Neural progenitor cell (in vitro differentiated cells): ENCODE measurements around the gene TRIM2. TPM values are rescaled to one million over a fixed set of nuclear protein-coding genes. Genes with fewer than 3 reads are reported as not detected.

ENCODE experiments used
- DNase-seq: peaks from one replicate; pipeline ENCODE4 v3.0.0-alpha.2; 2016; ENCODE audit warnings: low spot score
- H2AFZ ChIP-seq: fragments of 200-600 bp; sonication (generic); replicated peaks from 2 replicates; pipeline ENCODE4 v1.6.1; 2016; ENCODE audit warnings: antibody characterized with exemption
- H3F3A ChIP-seq: fragments of 200-600 bp; sonication (generic); 2 replicates; pipeline ENCODE4 v1.6.1; 2016; ENCODE audit warnings: antibody characterized with exemption, low read depth
- H3K27ac ChIP-seq: fragments of 200-600 bp; sonication (generic); 2 replicates; pipeline ENCODE4 v1.5.1; 2016; ENCODE audit warnings: mild to moderate bottlenecking
- H3K27me3 ChIP-seq: fragments of 200-600 bp; sonication (generic); 2 replicates; pipeline ENCODE4 v1.6.1; 2016; ENCODE audit warnings: mild to moderate bottlenecking, moderate library complexity
- H3K36me3 ChIP-seq: fragments of 200-600 bp; sonication (generic); 2 replicates; pipeline ENCODE4 v1.5.1; 2016
- H3K4me1 ChIP-seq: fragments of 200-600 bp; sonication (generic); 2 replicates; pipeline ENCODE4 v1.6.1; 2016; ENCODE audit warnings: mixed run types
- H3K4me2 ChIP-seq: fragments of 200-600 bp; sonication (generic); 2 replicates; pipeline ENCODE4 v1.6.1; 2016
- H3K4me3 ChIP-seq: fragments of 200-600 bp; sonication (generic); 2 replicates; pipeline ENCODE4 v1.5.1; 2016
- H3K79me2 ChIP-seq: fragments of 200-600 bp; sonication (generic); 2 replicates; pipeline ENCODE4 v1.6.1; 2016; ENCODE audit warnings: low read depth
- H3K9ac ChIP-seq: fragments of 200-600 bp; sonication (generic); 2 replicates; pipeline ENCODE4 v1.6.1; 2016
- H3K9me3 ChIP-seq: fragments of 200-600 bp; sonication (generic); 2 replicates; pipeline ENCODE4 v1.5.1; 2016; ENCODE audit warnings: low read depth
- H4K20me1 ChIP-seq: fragments of 200-600 bp; sonication (generic); 2 replicates; pipeline ENCODE4 v1.6.1; 2016; ENCODE audit warnings: low read depth
- H3K27ac Mint-ChIP-seq: 3 replicates; pipeline ENCODE4 v1.8.0; 2021; ENCODE audit warnings: mixed read lengths
- H3K27me3 Mint-ChIP-seq: 2 replicates; pipeline ENCODE4 v1.8.0; 2022; ENCODE audit warnings: low read depth, mild to moderate bottlenecking, inconsistent platforms, moderate library complexity, mixed read lengths; ENCODE audit not compliant: insufficient read depth
- H3K36me3 Mint-ChIP-seq: 3 replicates; pipeline ENCODE4 v1.8.0; 2021; ENCODE audit warnings: mixed read lengths
- H3K4me1 Mint-ChIP-seq: 3 replicates; pipeline ENCODE4 v1.8.0; 2021; ENCODE audit warnings: mixed read lengths
- H3K4me3 Mint-ChIP-seq: 3 replicates; pipeline ENCODE4 v1.8.0; 2021; ENCODE audit warnings: mild to moderate bottlenecking, moderate library complexity, mixed read lengths
- H3K9me3 Mint-ChIP-seq: 3 replicates; pipeline ENCODE4 v1.8.0; 2020; ENCODE audit warnings: mixed read lengths
- EZH2 ChIP-seq: fragments of 200-600 bp; sonication (generic); IDR thresholded peaks from 2 replicates; pipeline ENCODE4 v1.6.1; 2017; ENCODE audit warnings: antibody characterized with exemption, mild to moderate bottlenecking, moderate library complexity
- EZH2phosphoT487 ChIP-seq: fragments of 200-600 bp; sonication (generic); IDR thresholded peaks from 2 replicates; pipeline ENCODE4 v1.6.1; 2017; ENCODE audit warnings: antibody characterized with exemption
- total RNA-seq: library from RNA; depleted of rRNA; stranded (reverse); fragments of >200 nt; gene quantifications from 2 replicates; pipeline ENCODE4 v1.2.3, GENCODE V29; 2015; ENCODE audit warnings: low replicate concordance
- TF ChIP-seq, protein P1 (sequence below): fragments of 200-600 bp; sonication (generic); IDR thresholded peaks from 2 replicates; pipeline ENCODE4 v1.5.1; 2017; ENCODE audit warnings: antibody characterized with exemption, mild to moderate bottlenecking

The TRIM2 gene
- total RNA-seq, 1 donor from 2014 or later: 87.6 TPM

DNA sequence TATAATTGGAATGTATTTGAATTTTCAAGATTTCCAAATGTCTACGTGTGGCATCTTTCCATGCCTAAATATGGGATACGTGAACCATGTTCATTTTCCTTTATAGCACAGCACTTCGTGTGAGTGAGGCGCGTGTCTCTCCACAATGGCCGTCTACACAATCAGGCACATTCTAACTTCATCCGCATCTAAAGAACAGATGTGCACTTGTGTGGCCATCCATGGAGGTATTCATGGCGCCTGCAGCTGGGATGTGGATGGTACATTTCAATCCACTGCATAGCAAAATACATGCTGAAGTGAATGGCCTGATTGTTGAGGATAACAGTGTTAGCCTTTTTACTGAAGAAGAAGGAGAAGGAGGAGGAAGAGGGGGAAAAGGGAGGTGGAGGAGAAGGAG is 34.5 kb upstream of the TRIM2 start:
- Histone ChIP-seq H3K9ac (no peak overlapping the region), H4K20me1 (no peaks in the 10 kb centered on the region), H3K27me3 (no peaks in the 10 kb centered on the region), H3K9me3 (no peaks in the 10 kb centered on the region), H2AFZ (no peak overlapping the region), H3K79me2 (no peaks in the 10 kb centered on the region), H3K4me3 (no peak overlapping the region), H3K36me3 (no peaks in the 10 kb centered on the region), H3K4me1 (peaks cover 11% of the 10 kb centered on the region), H3F3A (no peaks in the 10 kb centered on the region), H3K27ac (no peak overlapping the region), H3K4me2 (no peak overlapping the region)
- no peak overlapping the region for H3K27ac Mint-ChIP-seq
- TF ChIP-seq EZH2: no peak
- TF ChIP-seq EZH2phosphoT487: no peak
- TF ChIP-seq, protein P1, sequence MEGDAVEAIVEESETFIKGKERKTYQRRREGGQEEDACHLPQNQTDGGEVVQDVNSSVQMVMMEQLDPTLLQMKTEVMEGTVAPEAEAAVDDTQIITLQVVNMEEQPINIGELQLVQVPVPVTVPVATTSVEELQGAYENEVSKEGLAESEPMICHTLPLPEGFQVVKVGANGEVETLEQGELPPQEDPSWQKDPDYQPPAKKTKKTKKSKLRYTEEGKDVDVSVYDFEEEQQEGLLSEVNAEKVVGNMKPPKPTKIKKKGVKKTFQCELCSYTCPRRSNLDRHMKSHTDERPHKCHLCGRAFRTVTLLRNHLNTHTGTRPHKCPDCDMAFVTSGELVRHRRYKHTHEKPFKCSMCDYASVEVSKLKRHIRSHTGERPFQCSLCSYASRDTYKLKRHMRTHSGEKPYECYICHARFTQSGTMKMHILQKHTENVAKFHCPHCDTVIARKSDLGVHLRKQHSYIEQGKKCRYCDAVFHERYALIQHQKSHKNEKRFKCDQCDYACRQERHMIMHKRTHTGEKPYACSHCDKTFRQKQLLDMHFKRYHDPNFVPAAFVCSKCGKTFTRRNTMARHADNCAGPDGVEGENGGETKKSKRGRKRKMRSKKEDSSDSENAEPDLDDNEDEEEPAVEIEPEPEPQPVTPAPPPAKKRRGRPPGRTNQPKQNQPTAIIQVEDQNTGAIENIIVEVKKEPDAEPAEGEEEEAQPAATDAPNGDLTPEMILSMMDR: no peak
- H3K36me3 Mint-ChIP-seq: peaks cover 4% of the 10 kb centered on the region
- H3K27me3 Mint-ChIP-seq: no peaks in the 10 kb centered on the region
- no peak for DNase-seq
- peaks cover 6% of the 10 kb centered on the region for H3K9me3 Mint-ChIP-seq
- no peak overlapping the region for H3K4me3 Mint-ChIP-seq
- peaks cover 29% of the 10 kb centered on the region for H3K4me1 Mint-ChIP-seq

DNA sequence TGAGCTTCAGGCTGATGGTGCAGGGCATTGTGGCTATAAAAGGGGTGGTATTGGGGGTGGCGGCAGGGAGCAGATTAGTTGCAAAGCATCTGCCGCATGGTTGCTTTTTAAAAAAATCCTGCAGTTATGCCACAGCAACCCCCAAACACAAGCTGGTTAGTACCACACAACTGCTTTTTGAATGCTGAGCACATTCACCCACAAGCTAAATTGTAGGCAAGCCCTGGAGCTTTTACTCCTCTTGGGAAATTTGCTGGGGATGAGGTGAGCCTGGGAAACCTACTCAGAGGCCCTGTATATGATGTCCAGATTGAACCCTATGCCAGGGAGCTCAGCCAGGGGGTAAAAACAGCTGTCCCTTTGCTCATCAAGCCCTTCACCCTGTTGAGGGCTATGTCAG is 33.8 kb upstream of the TRIM2 start:
- Histone ChIP-seq H2AFZ (no peak overlapping the region), H3K4me3 (no peak overlapping the region), H3F3A (no peaks in the 10 kb centered on the region), H3K4me2 (peak overlapping the region; percentile 5), H4K20me1 (no peaks in the 10 kb centered on the region), H3K36me3 (no peaks in the 10 kb centered on the region), H3K79me2 (no peaks in the 10 kb centered on the region), H3K4me1 (peaks cover 11% of the 10 kb centered on the region), H3K27ac (no peak overlapping the region), H3K27me3 (no peaks in the 10 kb centered on the region), H3K9ac (no peak overlapping the region), H3K9me3 (no peaks in the 10 kb centered on the region)
- peaks cover 3% of the 10 kb centered on the region for H3K9me3 Mint-ChIP-seq
- no peak for TF ChIP-seq EZH2phosphoT487
- TF ChIP-seq, protein P1: no peak
- TF ChIP-seq EZH2: no peak
- H3K4me3 Mint-ChIP-seq: no peak overlapping the region
- H3K27ac Mint-ChIP-seq: no peak overlapping the region
- peaks cover 2% of the 10 kb centered on the region for H3K36me3 Mint-ChIP-seq
- peak; percentile 36 for DNase-seq
- no peaks in the 10 kb centered on the region for H3K27me3 Mint-ChIP-seq
- peaks cover 29% of the 10 kb centered on the region for H3K4me1 Mint-ChIP-seq

DNA sequence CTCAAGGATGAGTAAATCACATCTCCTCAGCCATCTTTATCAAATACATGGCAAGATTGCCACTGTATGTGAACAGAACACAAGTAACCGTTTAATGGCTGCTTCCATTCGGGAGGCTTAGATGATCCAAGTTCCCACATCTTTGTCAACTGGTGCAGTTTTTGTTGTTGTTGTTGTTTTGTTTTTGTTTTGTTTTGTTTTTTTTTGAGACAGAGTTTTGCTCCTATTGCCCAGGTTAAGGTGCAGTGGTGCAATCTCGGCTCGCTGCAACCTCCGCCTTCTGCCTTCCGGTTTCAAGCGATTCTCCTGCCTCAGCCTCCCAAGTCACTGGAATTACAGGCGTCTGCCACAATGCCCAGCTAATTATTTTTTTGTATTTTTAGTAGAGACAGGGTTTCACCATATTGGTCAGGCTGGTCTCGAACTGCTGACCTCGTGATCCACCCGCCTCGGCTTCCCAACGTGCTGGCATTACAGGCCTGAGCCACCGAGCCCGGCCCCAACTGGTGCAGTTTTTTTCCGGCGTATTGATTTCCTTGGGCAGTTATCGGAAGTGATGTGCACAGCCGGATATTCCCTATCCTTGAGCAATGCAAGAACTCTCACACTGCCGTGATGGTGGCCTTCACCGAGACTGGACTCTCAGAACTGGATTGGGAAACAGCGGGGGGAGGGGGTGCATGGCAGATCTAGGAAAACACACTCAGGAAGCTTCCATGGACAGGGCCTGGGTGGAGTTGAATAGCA is 29.2 kb upstream of the TRIM2 start:
- no peak for DNase-seq
- Histone ChIP-seq H3K36me3 (no peaks in the 10 kb centered on the region), H3K4me1 (peaks cover 22% of the 10 kb centered on the region), H2AFZ (no peak overlapping the region), H3K4me2 (no peak overlapping the region), H3K79me2 (no peaks in the 10 kb centered on the region), H4K20me1 (no peaks in the 10 kb centered on the region), H3K9ac (no peak overlapping the region), H3K4me3 (no peak overlapping the region), H3F3A (peaks cover 16% of the 10 kb centered on the region), H3K27me3 (no peaks in the 10 kb centered on the region), H3K27ac (no peak overlapping the region), H3K9me3 (no peaks in the 10 kb centered on the region)
- no peak for TF ChIP-seq EZH2
- no peaks in the 10 kb centered on the region for H3K9me3 Mint-ChIP-seq
- H3K4me3 Mint-ChIP-seq: no peak overlapping the region
- no peaks in the 10 kb centered on the region for H3K36me3 Mint-ChIP-seq
- peaks cover 34% of the 10 kb centered on the region for H3K4me1 Mint-ChIP-seq
- H3K27ac Mint-ChIP-seq: peak overlapping the region; percentile 35
- peaks cover 2% of the 10 kb centered on the region for H3K27me3 Mint-ChIP-seq

DNA sequence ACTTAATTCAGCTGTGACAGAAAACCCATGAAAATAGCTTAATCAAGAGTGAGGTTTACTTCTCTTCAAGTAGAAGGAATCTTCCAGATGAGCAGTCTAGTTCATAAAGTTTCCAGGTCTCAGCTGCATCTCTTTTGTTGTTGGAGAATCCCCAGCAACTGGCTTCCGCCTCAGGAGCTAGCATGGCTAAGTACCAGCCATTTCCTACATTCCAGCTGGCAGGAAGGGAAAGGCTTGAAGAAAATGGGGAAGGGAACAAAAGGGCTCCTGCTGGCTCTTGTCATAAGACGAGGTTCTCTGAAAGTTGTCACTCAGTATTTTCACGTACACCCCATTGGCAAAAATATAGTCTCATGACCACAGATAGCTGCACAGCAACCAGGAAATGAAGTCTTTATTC is 27.3 kb upstream of the TRIM2 start:
- peak; percentile 51 for DNase-seq
- no peak overlapping the region for H3K27ac ChIP-seq
- no peak for TF ChIP-seq EZH2phosphoT487
- TF ChIP-seq, protein P1: no peak
- TF ChIP-seq EZH2: no peak
- no peak overlapping the region for H3K9ac ChIP-seq
- no peaks in the 10 kb centered on the region for H3K36me3 Mint-ChIP-seq
- H3K27ac Mint-ChIP-seq: no peak overlapping the region
- no peaks in the 10 kb centered on the region for H3K9me3 ChIP-seq
- H3K79me2 ChIP-seq: no peaks in the 10 kb centered on the region
- H3K4me1 ChIP-seq: peaks cover 13% of the 10 kb centered on the region
- peaks cover 2% of the 10 kb centered on the region for H3K27me3 Mint-ChIP-seq
- peaks cover 16% of the 10 kb centered on the region for H3F3A ChIP-seq
- H3K4me3 ChIP-seq: no peak overlapping the region
- H3K4me2 ChIP-seq: no peak overlapping the region
- no peaks in the 10 kb centered on the region for H4K20me1 ChIP-seq
- H3K4me1 Mint-ChIP-seq: peaks cover 24% of the 10 kb centered on the region
- no peaks in the 10 kb centered on the region for H3K36me3 ChIP-seq
- H3K27me3 ChIP-seq: no peaks in the 10 kb centered on the region
- H3K4me3 Mint-ChIP-seq: no peak overlapping the region
- H2AFZ ChIP-seq: no peak overlapping the region
- no peaks in the 10 kb centered on the region for H3K9me3 Mint-ChIP-seq
